ENCODE measurements around the gene MUC6. TPM values are rescaled to one million over a fixed set of nuclear protein-coding genes. Genes with fewer than 3 reads are reported as not detected.

Gene MUC6
- total RNA-seq, 1 experiment from 2014 or later, result 0.07 TPM

- BruUV-seq (replicated peaks), result no TSS peak
- Histone ChIP-seq H2AFZ (no peak overlapping the region), H3K36me3 (ENCODE audit: low read depth) (no peaks in the 10 kb centered on the region), H3K4me1 (replicated peaks; ENCODE audit: insufficient read depth) (no peaks in the 10 kb centered on the region), H3K27me3 (ENCODE audit: insufficient read depth, low read depth) (no peaks in the 10 kb centered on the region), H3K9me3 (ENCODE audit: insufficient read depth, low read depth) (no peaks in the 10 kb centered on the region), H3K79me2 (ENCODE audit: low read depth) (no peaks in the 10 kb centered on the region), H3F3A (ENCODE audit: insufficient read depth, low read depth) (peaks cover 3% of the 10 kb centered on the region; the same call in 1 of the 2 replicates), H3K9me2 (ENCODE audit: insufficient read depth) (no peaks in the 10 kb centered on the region), H3K4me3 (no peak overlapping the region), H4K20me1 (ENCODE audit: insufficient read depth) (no peaks in the 10 kb centered on the region), H3K4me2 (no peak overlapping the region), H3K27ac (no peak overlapping the region)
- ChIA-PET CTCF (no interaction called here), POLR2A (ENCODE audit: unreplicated experiment) (no interaction called here)
- DNase-seq, result no peak
- TF ChIP-seq EZH2 (IDR thresholded peaks at IDR 0.05; ENCODE audit: low read depth) (no peak), CTCF (conservative IDR thresholded peaks at IDR 0.05) (no peak)
- intact Hi-C loops (cut with micrococcal nuclease; ENCODE audit: unreplicated experiment), result no loop called here
Measured at GRCh38 chr11:993632-994167, 42.8 kb downstream of the MUC6 start.

GRCh38 chr11:992577-992976 lies 43.9 kb downstream of the MUC6 start:
- Histone ChIP-seq H3K4me1 (replicated peaks; ENCODE audit: insufficient read depth) (no peaks in the 10 kb centered on the region), H3F3A (ENCODE audit: insufficient read depth, low read depth) (peaks cover 3% of the 10 kb centered on the region; the same call in 1 of the 2 replicates), H3K27me3 (ENCODE audit: insufficient read depth, low read depth) (no peaks in the 10 kb centered on the region), H3K9me2 (ENCODE audit: insufficient read depth) (no peaks in the 10 kb centered on the region), H3K27ac (no peak overlapping the region), H3K36me3 (ENCODE audit: low read depth) (no peaks in the 10 kb centered on the region), H3K79me2 (ENCODE audit: low read depth) (no peaks in the 10 kb centered on the region), H4K20me1 (ENCODE audit: insufficient read depth) (no peaks in the 10 kb centered on the region), H2AFZ (no peak overlapping the region), H3K4me2 (no peak overlapping the region), H3K9me3 (ENCODE audit: insufficient read depth, low read depth) (no peaks in the 10 kb centered on the region), H3K4me3 (no peak overlapping the region)
- ChIA-PET POLR2A (ENCODE audit: unreplicated experiment) (no interaction called here), CTCF (no interaction called here)
- no TSS peak for BruUV-seq (replicated peaks)
- DNase-seq, result no peak
- intact Hi-C loops (cut with micrococcal nuclease; ENCODE audit: unreplicated experiment), result no loop called here
- TF ChIP-seq EZH2 (IDR thresholded peaks at IDR 0.05; ENCODE audit: low read depth), result no peak
- TF ChIP-seq CTCF (conservative IDR thresholded peaks at IDR 0.05), result no peak

GRCh38 chr11:991711-992307 lies 44.7 kb downstream of the MUC6 start:
- Histone ChIP-seq H3K9me3 (ENCODE audit: insufficient read depth, low read depth) (no peaks in the 10 kb centered on the region), H3K4me2 (no peak overlapping the region), H3K9me2 (ENCODE audit: insufficient read depth) (no peaks in the 10 kb centered on the region), H3K79me2 (ENCODE audit: low read depth) (no peaks in the 10 kb centered on the region), H3K36me3 (ENCODE audit: low read depth) (no peaks in the 10 kb centered on the region), H3K27me3 (ENCODE audit: insufficient read depth, low read depth) (no peaks in the 10 kb centered on the region), H2AFZ (no peak overlapping the region), H4K20me1 (ENCODE audit: insufficient read depth) (no peaks in the 10 kb centered on the region), H3F3A (ENCODE audit: insufficient read depth, low read depth) (peaks cover 3% of the 10 kb centered on the region; the same call in 1 of the 2 replicates), H3K27ac (no peak overlapping the region), H3K4me1 (replicated peaks; ENCODE audit: insufficient read depth) (no peaks in the 10 kb centered on the region), H3K4me3 (no peak overlapping the region)
- no TSS peak for BruUV-seq (replicated peaks)
- intact Hi-C loops (cut with micrococcal nuclease; ENCODE audit: unreplicated experiment), result no loop called here
- CTCF ChIA-PET, result no interaction called here
- POLR2A ChIA-PET (ENCODE audit: unreplicated experiment), result no interaction called here
- no peak for TF ChIP-seq CTCF (conservative IDR thresholded peaks at IDR 0.05)
- TF ChIP-seq EZH2 (IDR thresholded peaks at IDR 0.05; ENCODE audit: low read depth), result no peak
- DNase-seq, result no peak
